Measurements from ENCODE around the gene CCDC88B.

DNA sequence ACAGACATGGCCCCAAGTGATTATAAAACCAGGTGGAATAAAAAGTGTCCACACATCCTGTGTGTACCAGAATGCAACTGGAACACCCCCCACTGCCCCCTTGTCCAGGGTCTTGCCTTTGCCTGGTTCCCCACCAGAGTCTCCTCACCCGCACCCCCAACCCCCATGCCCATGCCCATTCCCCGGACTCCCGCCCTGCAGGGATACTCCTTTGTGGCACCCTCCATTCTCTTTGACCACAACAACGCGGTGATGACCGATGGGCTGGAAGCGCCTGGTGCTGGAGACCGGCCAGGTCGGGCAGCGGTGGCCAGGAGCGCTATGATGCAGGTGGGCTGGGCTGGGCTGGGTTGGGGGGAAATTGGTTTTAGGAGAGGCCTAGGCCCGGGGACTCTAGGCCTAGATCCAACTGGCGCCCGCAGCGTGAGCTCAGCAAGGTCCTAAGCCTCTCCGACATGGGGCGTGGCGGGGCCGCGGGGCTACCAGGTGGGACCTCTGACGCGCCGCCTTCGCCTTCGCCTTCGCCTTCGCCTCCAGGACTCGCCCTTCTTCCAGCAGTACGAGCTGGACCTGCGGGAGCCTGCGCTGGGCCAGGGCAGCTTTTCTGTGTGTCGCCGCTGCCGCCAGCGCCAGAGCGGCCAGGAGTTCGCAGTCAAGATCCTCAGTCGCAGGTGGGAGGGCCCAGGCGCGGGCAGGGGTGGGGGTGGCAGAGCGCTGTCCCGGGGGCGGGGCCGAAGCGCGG lies 28.1 kb downstream of the CCDC88B start:
- TF ChIP-seq, protein P1, sequence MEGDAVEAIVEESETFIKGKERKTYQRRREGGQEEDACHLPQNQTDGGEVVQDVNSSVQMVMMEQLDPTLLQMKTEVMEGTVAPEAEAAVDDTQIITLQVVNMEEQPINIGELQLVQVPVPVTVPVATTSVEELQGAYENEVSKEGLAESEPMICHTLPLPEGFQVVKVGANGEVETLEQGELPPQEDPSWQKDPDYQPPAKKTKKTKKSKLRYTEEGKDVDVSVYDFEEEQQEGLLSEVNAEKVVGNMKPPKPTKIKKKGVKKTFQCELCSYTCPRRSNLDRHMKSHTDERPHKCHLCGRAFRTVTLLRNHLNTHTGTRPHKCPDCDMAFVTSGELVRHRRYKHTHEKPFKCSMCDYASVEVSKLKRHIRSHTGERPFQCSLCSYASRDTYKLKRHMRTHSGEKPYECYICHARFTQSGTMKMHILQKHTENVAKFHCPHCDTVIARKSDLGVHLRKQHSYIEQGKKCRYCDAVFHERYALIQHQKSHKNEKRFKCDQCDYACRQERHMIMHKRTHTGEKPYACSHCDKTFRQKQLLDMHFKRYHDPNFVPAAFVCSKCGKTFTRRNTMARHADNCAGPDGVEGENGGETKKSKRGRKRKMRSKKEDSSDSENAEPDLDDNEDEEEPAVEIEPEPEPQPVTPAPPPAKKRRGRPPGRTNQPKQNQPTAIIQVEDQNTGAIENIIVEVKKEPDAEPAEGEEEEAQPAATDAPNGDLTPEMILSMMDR (IDR thresholded peaks at IDR 0.05; ENCODE audit: low read depth, low read length), result no peak
- no peak for TF ChIP-seq EZH2phosphoT487 (IDR thresholded peaks at IDR 0.05; ENCODE audit: low read depth)

All from OCI-LY3 (cell line).